HepG2 (cell line): Measurements from ENCODE around the gene ZC3H4. TPM values are rescaled to one million over a fixed set of nuclear protein-coding genes. Genes with fewer than 3 reads are reported as not detected.

Experiments used
- ATAC-seq: fragments of 200-7000 bp; cut with Tn5 transposase; 3 replicates; pipeline ENCODE4 v1.9.1; 2020; ENCODE audit warnings: mild to moderate bottlenecking, moderate library complexity
- BruUV-seq: library from RNA; stranded (reverse); fragments of 400-500 nt; replicated peaks from 2 replicates; lab custom pipeline; 2021; lab: Mats Ljungman, UMichigan
- CTCF ChIA-PET: fragments of 300-600 bp; formaldehyde crosslinking; extraction: SDS; loops from one replicate; lab custom pipeline; 2021; ENCODE audit warnings: low total read pairs, inconsistent platforms, low intra/inter-chr PET ratio; lab: Yijun Ruan, JAX
- POLR2A ChIA-PET: fragments of 350-600 bp; sonication (Branson Sonifier 250); formaldehyde crosslinking; loops from one replicate; lab custom pipeline; 2020; ENCODE audit warnings: antibody characterized with exemption, inconsistent platforms; lab: Yijun Ruan, JAX
- DNase-seq: peaks from one replicate; pipeline ENCODE4 v3.0.0-alpha.2; 2015; ENCODE audit warnings: low spot score
- FAIRE-seq: peaks from 3 replicates; lab custom pipeline; 2011; peaks lifted over from hg19 to GRCh38; lab: Jason Lieb, UNC
- H2AFZ ChIP-seq: one replicate; pipeline ENCODE4 v1.6.1; 2011; ENCODE audit warnings: low read length, inconsistent platforms
- H3K27ac ChIP-seq: fragments of 300-600 bp; 3 replicates; pipeline ENCODE4 v1.8.0; 2011; ENCODE audit warnings: mixed run types, mild to moderate bottlenecking, mixed read lengths, low read length, inconsistent platforms; ENCODE audit not compliant: insufficient read depth; ENCODE audit errors: extremely low read length
- H3K27me3 ChIP-seq, 2 experiments: fragments of 200-600 bp in 1 of 2; 2 replicates in 1 of 2; 3 replicates in 1 of 2; pipeline versions ENCODE4 v1.6.0 to v1.8.0; 2011; ENCODE audit warnings: low read length in 2 of 2, mild to moderate bottlenecking in 2 of 2, moderate library complexity in 2 of 2, inconsistent platforms in 1 of 2; ENCODE audit not compliant: insufficient read depth in 2 of 2, control insufficient read depth in 1 of 2
- H3K36me3 ChIP-seq, 2 experiments: fragments of 200-600 bp in 1 of 2; replicated peaks in 1 of 2; 2 replicates in 1 of 2; 3 replicates in 1 of 2; pipeline versions ENCODE4 v1.5.1 to v1.8.0; 2011; ENCODE audit warnings: low read length in 2 of 2, inconsistent platforms in 1 of 2; ENCODE audit not compliant: insufficient read depth in 2 of 2, control insufficient read depth in 1 of 2
- H3K4me1 ChIP-seq: 2 replicates; pipeline ENCODE4 v1.5.1; 2012; ENCODE audit warnings: low read length, inconsistent platforms; ENCODE audit not compliant: insufficient read depth
- H3K4me2 ChIP-seq: 2 replicates; pipeline ENCODE4 v1.6.0; 2011; ENCODE audit warnings: low read depth, low read length, inconsistent platforms
- H3K4me3 ChIP-seq, 3 experiments: fragments of 200-600 bp in 1 of 3; sonication (generic), shearing (Covaris generic) in 1 of 3; replicated peaks in 1 of 3; 2 replicates each; pipeline ENCODE4 v1.5.1; 2011 to 2016; ENCODE audit warnings: low read length in 3 of 3, inconsistent platforms in 2 of 3, low read depth in 2 of 3, mild to moderate bottlenecking in 2 of 3, control low read depth in 1 of 3, mixed read lengths in 1 of 3; ENCODE audit not compliant: insufficient read depth in 1 of 3
- H3K79me2 ChIP-seq: one replicate; pipeline ENCODE4 v1.6.1; 2011; ENCODE audit warnings: low read length, inconsistent platforms; ENCODE audit not compliant: insufficient read depth
- H3K9ac ChIP-seq: 2 replicates; pipeline ENCODE4 v1.6.0; 2011; ENCODE audit warnings: mild to moderate bottlenecking, low read depth, low read length, inconsistent platforms; ENCODE audit not compliant: insufficient read depth
- H3K9me3 ChIP-seq: 2 replicates; pipeline ENCODE4 v1.5.1; 2012; ENCODE audit warnings: mild to moderate bottlenecking, low read length
- H4K20me1 ChIP-seq: 2 replicates; pipeline ENCODE4 v1.6.0; 2011; ENCODE audit warnings: inconsistent platforms, mild to moderate bottlenecking, low read length, moderate library complexity; ENCODE audit not compliant: insufficient read depth
- DMAP1 ChIP-seq: IDR thresholded peaks from 2 replicates; pipeline ENCODE4 v1.6.1; 2016
- HOXA7 ChIP-seq: sonication (generic); formaldehyde crosslinking; IDR thresholded peaks from 2 replicates; pipeline ENCODE4 v1.8.1; 2022; ENCODE audit warnings: mild to moderate bottlenecking, missing genetic modification reagents, moderate library complexity
- JUND ChIP-seq: sonication (generic); formaldehyde crosslinking; IDR thresholded peaks from 2 replicates; pipeline ENCODE4 v1.8.0; 2022; ENCODE audit warnings: mild to moderate bottlenecking, missing genetic modification reagents
- LCORL ChIP-seq, 2 experiments: fragments of 450-650 bp in 1 of 2; sonication (generic) in 1 of 2; formaldehyde crosslinking in 1 of 2; IDR thresholded peaks; 2 replicates each; pipeline versions ENCODE4 v1.5.0 to v1.6.1; 2017 to 2020; ENCODE audit warnings: antibody characterized with exemption in 1 of 2, missing genetic modification reagents in 1 of 2
- MEIS2 ChIP-seq: sonication (generic); formaldehyde crosslinking; IDR thresholded peaks from 2 replicates; pipeline ENCODE4 v1.9.0; 2021; ENCODE audit warnings: mild to moderate bottlenecking, missing genetic modification reagents
- POGZ ChIP-seq: sonication (generic); formaldehyde crosslinking; IDR thresholded peaks from 2 replicates; pipeline ENCODE4 v1.4.0; 2020; ENCODE audit warnings: mild to moderate bottlenecking, missing genetic modification reagents
- PTBP1 ChIP-seq: fragments of 200-400 bp; formaldehyde crosslinking; IDR thresholded peaks from 2 replicates; pipeline ENCODE4 v1.6.1; 2018; ENCODE audit warnings: low read length, low read depth; ENCODE audit not compliant: poor library complexity, severe bottlenecking
- REXO4 ChIP-seq: sonication (generic); formaldehyde crosslinking; IDR thresholded peaks from 2 replicates; pipeline ENCODE4 v1.8.0; 2022; ENCODE audit warnings: missing genetic modification reagents, mild to moderate bottlenecking, borderline replicate concordance
- RXRB ChIP-seq: IDR thresholded peaks from 2 replicates; pipeline ENCODE4 v1.6.1; 2016; ENCODE audit warnings: borderline replicate concordance, missing genetic modification reagents, missing compliant biosample characterization
- SALL1 ChIP-seq: sonication (generic); formaldehyde crosslinking; IDR thresholded peaks from 2 replicates; pipeline ENCODE4 v1.8.0; 2022; ENCODE audit warnings: mild to moderate bottlenecking, missing genetic modification reagents
- SKI ChIP-seq: fragments of 450-650 bp; IDR thresholded peaks from one replicate; pipeline ENCODE4 v1.6.1; 2018; ENCODE audit warnings: mild to moderate bottlenecking; ENCODE audit not compliant: partially characterized antibody
- SUZ12 ChIP-seq: fragments of 150-350 bp; IDR thresholded peaks from 2 replicates; pipeline ENCODE4 v1.6.1; 2014; ENCODE audit warnings: low read depth, low read length
- ZNF367 ChIP-seq: sonication (generic); formaldehyde crosslinking; IDR thresholded peaks from 2 replicates; pipeline ENCODE4 v1.4.0; 2020; ENCODE audit warnings: missing genetic modification reagents, borderline replicate concordance
- ZNF468 ChIP-seq: sonication (generic); formaldehyde crosslinking; IDR thresholded peaks from 2 replicates; pipeline ENCODE4 v1.8.0; 2022; ENCODE audit warnings: mild to moderate bottlenecking, moderate library complexity, missing genetic modification reagents
- ZNF713 ChIP-seq: sonication (generic); formaldehyde crosslinking; IDR thresholded peaks from 2 replicates; pipeline ENCODE4 v1.4.0; 2020; ENCODE audit warnings: mild to moderate bottlenecking, missing genetic modification reagents
- ZNF746 ChIP-seq: sonication (generic); formaldehyde crosslinking; IDR thresholded peaks from 2 replicates; pipeline ENCODE4 v1.8.0; 2022; ENCODE audit warnings: mild to moderate bottlenecking, missing genetic modification reagents
- ZNF879 ChIP-seq: sonication (generic); formaldehyde crosslinking; IDR thresholded peaks from 2 replicates; pipeline ENCODE4 v1.8.1; 2023; ENCODE audit warnings: missing genetic modification reagents
- WGBS: methylation state at CpG from one replicate; pipeline ENCODE4 v1.1.6; 2017; ENCODE audit warnings: low lambda C conversion rate; 5-methylcytosine and 5-hydroxymethylcytosine counted together
- in situ Hi-C: cut with HindIII; loops from 2 replicates; pipeline ENCODE4 v1.10.0; 2017; ENCODE audit warnings: low pct_unique_long_range_greater_than_20kb; ENCODE audit not compliant: extremely low pct_ligation_motif_present
- intact Hi-C: fragments of 100-400 bp; cut with micrococcal nuclease; formaldehyde crosslinking; loops from one replicate; pipeline ENCODE4 v1.10.0; 2022; ENCODE audit not compliant: unreplicated experiment
- polyA plus RNA-seq, 8 experiments: library from polyadenylated mRNA; depleted of rRNA in 3 of 8; stranded (reverse) in 7 of 8; unstranded in 1 of 8; fragments of >200 nt; fragmentation: Illumina TruSeq in 4 of 8; extraction: Trizol in 4 of 8; gene quantifications; 2 replicates each; pipeline versions ENCODE4 v1.2.1 to v1.2.3, GENCODE V29; 2011 to 2016; ENCODE audit warnings: low read depth in 4 of 8, missing spikeins in 1 of 8, mixed read lengths in 1 of 8; ENCODE audit not compliant: insufficient read depth in 1 of 8
- total RNA-seq, 5 experiments: library from RNA; depleted of rRNA; stranded (reverse); fragments of >200 nt; fragmentation: Illumina TruSeq; extraction: Trizol; gene quantifications; 2 replicates each; pipeline ENCODE4 v1.2.3, GENCODE V29; 2016; ENCODE audit warnings: low read depth in 1 of 5
- TF ChIP-seq, protein P1 (sequence below): sonication (generic); formaldehyde crosslinking; IDR thresholded peaks from 2 replicates; pipeline ENCODE4 v1.9.0; 2022; ENCODE audit warnings: missing genetic modification reagents, mild to moderate bottlenecking, borderline replicate concordance
- TF ChIP-seq, protein P2 (sequence below): sonication (generic); formaldehyde crosslinking; IDR thresholded peaks from 2 replicates; pipeline ENCODE4 v1.4.0; 2020; ENCODE audit warnings: missing genetic modification reagents
- TF ChIP-seq, protein P3 (sequence below): sonication (generic); formaldehyde crosslinking; IDR thresholded peaks from 2 replicates; pipeline ENCODE4 v1.4.0; 2020; ENCODE audit warnings: mild to moderate bottlenecking, missing genetic modification reagents

The ZC3H4 gene
- total and polyA plus RNA-seq, 2 of the 13 experiments (the other 11 are each of a cell fraction or from before 2014, with no cell fraction given), result 1.8 to 10.7 TPM

DNA sequence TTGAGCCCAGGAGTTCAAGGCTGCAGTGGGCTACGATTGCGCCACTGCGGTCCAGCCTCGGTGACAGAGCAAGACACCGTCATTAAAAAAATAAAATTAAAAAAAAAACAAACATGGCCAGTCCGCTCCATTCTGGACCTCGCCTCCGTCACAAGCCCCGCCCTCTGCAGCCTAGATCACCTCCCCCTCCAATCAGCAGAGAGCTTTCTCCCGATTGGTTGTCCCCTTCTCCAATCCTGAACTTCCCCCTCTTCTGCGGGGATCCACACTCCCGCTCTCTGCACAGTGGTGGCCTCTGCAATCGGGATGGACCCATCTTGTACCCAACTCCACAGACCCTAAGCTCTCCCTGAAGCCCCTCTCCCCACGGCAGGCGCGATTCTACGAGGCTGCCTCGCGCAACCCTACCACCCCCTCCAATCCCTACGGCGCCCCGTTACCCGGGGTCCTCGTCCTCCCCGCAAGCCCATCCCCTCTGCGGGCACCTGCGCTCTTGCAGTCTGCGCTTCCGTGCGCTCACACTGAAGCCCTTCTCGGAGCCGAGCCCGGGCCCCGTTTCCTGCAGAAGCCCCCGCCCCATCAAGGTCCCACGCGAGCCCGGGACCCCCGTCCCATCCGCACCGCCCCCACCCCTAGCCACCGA, 65.7 kb downstream of the ZC3H4 start:
- TSS peak; percentile 49 for BruUV-seq
- H3K9ac ChIP-seq, result peak overlapping the region; percentile 61
- peaks cover 3% of the 10 kb centered on the region for H3K79me2 ChIP-seq
- WGBS, result under 1% methylated on average over 33 of the region's 42 CpGs
- DNase-seq, result peak; percentile 93
- intact Hi-C loops (no loop called here), in situ Hi-C loops (no loop called here)
- peak overlapping the region; percentile 66 for H3K27ac ChIP-seq
- ATAC-seq, result peak; percentile 89
- peak; percentile 98 for FAIRE-seq
- no peaks in the 10 kb centered on the region for H3K9me3 ChIP-seq
- peak overlapping the region; percentile 75 for H3K4me2 ChIP-seq
- H3K27me3 ChIP-seq, result no peaks in the 10 kb centered on the region
- POLR2A ChIA-PET, result interaction anchor here (0.6 to 1.7 kb wide), 11 partner anchors 10 to 260 kb away, joined by 3 to 22 read pairs (median 5); partner anchors contain the start of genes CCDC9, SLC1A5 and ZC3H4
- H4K20me1 ChIP-seq, result no peaks in the 10 kb centered on the region
- peaks cover 15% of the 10 kb centered on the region for H3K4me1 ChIP-seq
- CTCF ChIA-PET, result no interaction called here
- peak overlapping the region; percentile 68 to 81 (median 73); a peak in 5 of 6 replicates for H3K4me3 ChIP-seq
- H3K36me3 ChIP-seq, result no peaks in the 10 kb centered on the region
- no peak overlapping the region for H2AFZ ChIP-seq
- no peak for TF ChIP-seq ZNF746 (CRISPR knock-in tag)
- no peak; the same call in 1 of the 2 replicates for TF ChIP-seq DMAP1 (CRISPR knock-in tag)
- TF ChIP-seq, protein P1, sequence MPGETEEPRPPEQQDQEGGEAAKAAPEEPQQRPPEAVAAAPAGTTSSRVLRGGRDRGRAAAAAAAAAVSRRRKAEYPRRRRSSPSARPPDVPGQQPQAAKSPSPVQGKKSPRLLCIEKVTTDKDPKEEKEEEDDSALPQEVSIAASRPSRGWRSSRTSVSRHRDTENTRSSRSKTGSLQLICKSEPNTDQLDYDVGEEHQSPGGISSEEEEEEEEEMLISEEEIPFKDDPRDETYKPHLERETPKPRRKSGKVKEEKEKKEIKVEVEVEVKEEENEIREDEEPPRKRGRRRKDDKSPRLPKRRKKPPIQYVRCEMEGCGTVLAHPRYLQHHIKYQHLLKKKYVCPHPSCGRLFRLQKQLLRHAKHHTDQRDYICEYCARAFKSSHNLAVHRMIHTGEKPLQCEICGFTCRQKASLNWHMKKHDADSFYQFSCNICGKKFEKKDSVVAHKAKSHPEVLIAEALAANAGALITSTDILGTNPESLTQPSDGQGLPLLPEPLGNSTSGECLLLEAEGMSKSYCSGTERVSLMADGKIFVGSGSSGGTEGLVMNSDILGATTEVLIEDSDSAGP, result peak; percentile 43; the same call in 1 of the 2 replicates
- TF ChIP-seq SUZ12, result no peak
- no peak for TF ChIP-seq ZNF713
- no peak for TF ChIP-seq ZNF468 (CRISPR knock-in tag)
- TF ChIP-seq MEIS2 (CRISPR knock-in tag), result 0 out of 2 replicates have a peak, but pooled peaks have one; percentile 37
- no peak for TF ChIP-seq JUND (CRISPR knock-in tag)
- TF ChIP-seq, protein P2, sequence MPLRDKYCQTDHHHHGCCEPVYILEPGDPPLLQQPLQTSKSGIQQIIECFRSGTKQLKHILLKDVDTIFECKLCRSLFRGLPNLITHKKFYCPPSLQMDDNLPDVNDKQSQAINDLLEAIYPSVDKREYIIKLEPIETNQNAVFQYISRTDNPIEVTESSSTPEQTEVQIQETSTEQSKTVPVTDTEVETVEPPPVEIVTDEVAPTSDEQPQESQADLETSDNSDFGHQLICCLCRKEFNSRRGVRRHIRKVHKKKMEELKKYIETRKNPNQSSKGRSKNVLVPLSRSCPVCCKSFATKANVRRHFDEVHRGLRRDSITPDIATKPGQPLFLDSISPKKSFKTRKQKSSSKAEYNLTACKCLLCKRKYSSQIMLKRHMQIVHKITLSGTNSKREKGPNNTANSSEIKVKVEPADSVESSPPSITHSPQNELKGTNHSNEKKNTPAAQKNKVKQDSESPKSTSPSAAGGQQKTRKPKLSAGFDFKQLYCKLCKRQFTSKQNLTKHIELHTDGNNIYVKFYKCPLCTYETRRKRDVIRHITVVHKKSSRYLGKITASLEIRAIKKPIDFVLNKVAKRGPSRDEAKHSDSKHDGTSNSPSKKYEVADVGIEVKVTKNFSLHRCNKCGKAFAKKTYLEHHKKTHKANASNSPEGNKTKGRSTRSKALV, result no peak
- TF ChIP-seq SALL1 (CRISPR knock-in tag), result no peak; the same call in none of the 2 replicates
- no peak for TF ChIP-seq ZNF879 (CRISPR knock-in tag)
- TF ChIP-seq LCORL (IDR thresholded peaks at IDR 0.05), result no peak
- peak; percentile 54; the same call in 1 of the 2 replicates for TF ChIP-seq LCORL (CRISPR knock-in tag; IDR thresholded peaks at IDR 0.05)
- TF ChIP-seq RXRB, result no peak
- no peak for TF ChIP-seq PTBP1
- TF ChIP-seq HOXA7 (CRISPR knock-in tag), result no peak
- TF ChIP-seq ZNF367 (CRISPR knock-in tag), result no peak
- no peak for TF ChIP-seq SKI
- TF ChIP-seq, protein P3, sequence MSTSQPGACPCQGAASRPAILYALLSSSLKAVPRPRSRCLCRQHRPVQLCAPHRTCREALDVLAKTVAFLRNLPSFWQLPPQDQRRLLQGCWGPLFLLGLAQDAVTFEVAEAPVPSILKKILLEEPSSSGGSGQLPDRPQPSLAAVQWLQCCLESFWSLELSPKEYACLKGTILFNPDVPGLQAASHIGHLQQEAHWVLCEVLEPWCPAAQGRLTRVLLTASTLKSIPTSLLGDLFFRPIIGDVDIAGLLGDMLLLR (CRISPR knock-in tag), result no peak
- peak; percentile 23; the same call in 1 of the 2 replicates for TF ChIP-seq POGZ (CRISPR knock-in tag)
- no peak for TF ChIP-seq REXO4 (CRISPR knock-in tag)
